GOT3 (cell line): ENCODE measurements around the gene TMCC1.
A peak's percentile ranks its signal among the peaks of the same experiment; 100 is the strongest.
"Not testable (repeated sequence)": the region's sequence is repeated elsewhere in the genome, so short reads cannot be mapped to it uniquely, and the experiment has no call there.

Experiments
- DNase-seq: peaks from one replicate; lab custom pipeline; 2025; ENCODE audit warnings: mixed read lengths; lab: John Stamatoyannopoulos, UW

Gene TMCC1

GRCh38 chr3:129893581-129894070 lies at the start of gene TMCC1:
TMCC1 (minus strand) TSS chr3:129893711.
- DNase-seq, result peak; percentile 44

- no peak for DNase-seq
These were observed 49.5 kb upstream of the TMCC1 start for GRCh38 chr3:129943020-129943419.

- DNase-seq, result peak; percentile 12
These were observed 48.8 kb upstream of the TMCC1 start for GRCh38 chr3:129942296-129942695.

- DNase-seq, result no peak
These were observed 46.6 kb upstream of the TMCC1 start for GRCh38 chr3:129940086-129940485.

GRCh38 chr3:129938140-129938930 lies 44.8 kb upstream of the TMCC1 start:
- no peak for DNase-seq

- DNase-seq, result no peak
These were observed 44.2 kb upstream of the TMCC1 start for GRCh38 chr3:129937717-129938116.

GRCh38 chr3:129936757-129937156 lies 43.2 kb upstream of the TMCC1 start:
- DNase-seq, result no peak

- DNase-seq, result no peak
These were observed 41.0 kb upstream of the TMCC1 start for GRCh38 chr3:129934234-129935123.

- DNase-seq, result no peak
These were observed 40.0 kb upstream of the TMCC1 start for GRCh38 chr3:129933471-129933870.

GRCh38 chr3:129929383-129929782 lies 35.9 kb upstream of the TMCC1 start:
- no peak for DNase-seq

GRCh38 chr3:129927072-129927471 lies 33.6 kb upstream of the TMCC1 start:
- no peak for DNase-seq

GRCh38 chr3:129919806-129920205 lies 26.3 kb upstream of the TMCC1 start:
- DNase-seq, result no peak

GRCh38 chr3:129919357-129919756 lies 25.8 kb upstream of the TMCC1 start:
- DNase-seq, result no peak

GRCh38 chr3:129918461-129918860 lies 24.9 kb upstream of the TMCC1 start:
- no peak for DNase-seq

GRCh38 chr3:129917423-129918007 lies 24.0 kb upstream of the TMCC1 start:
- DNase-seq, result no peak

GRCh38 chr3:129913618-129914017 lies 20.1 kb upstream of the TMCC1 start:
- no peak for DNase-seq

GRCh38 chr3:129911261-129911861 lies 17.9 kb upstream of the TMCC1 start:
- DNase-seq, result no peak

GRCh38 chr3:129909235-129909634 lies 15.7 kb upstream of the TMCC1 start:
- not testable (repeated sequence) for DNase-seq

- DNase-seq, result no peak
These were observed 14.9 kb upstream of the TMCC1 start for GRCh38 chr3:129908417-129908816.

- not testable (repeated sequence) for DNase-seq
These were observed 7.8 kb upstream of the TMCC1 start for GRCh38 chr3:129901272-129901671.

GRCh38 chr3:129897026-129897425 lies 3.5 kb upstream of the TMCC1 start:
- no peak for DNase-seq
